Activated CD8-positive, alpha-beta T cell treated with anti-CD3 and anti-CD28 coated beads for 36 hours (primary cell): ENCODE results near the gene RPL36. TPM values are rescaled to one million over a fixed set of nuclear protein-coding genes. Genes with fewer than 3 reads are reported as not detected.

Experiments
- ATAC-seq: fragments of 200-7000 bp; cut with Tn5 transposase; one replicate; pipeline ENCODE4 v1.10.0; 2021; ENCODE audit warnings: mild to moderate bottlenecking, moderate library complexity
- CTCF ChIA-PET: fragments of 350-600 bp; sonication (Branson Sonifier 250); formaldehyde crosslinking; loops from one replicate; lab custom pipeline; 2021; ENCODE audit warnings: antibody characterized with exemption; lab: Charles Lee
- POLR2A ChIA-PET: fragments of 350-600 bp; sonication (Branson Sonifier 250); formaldehyde crosslinking; loops from one replicate; lab custom pipeline; 2021; ENCODE audit warnings: antibody characterized with exemption; lab: Charles Lee
- DNase-seq: peaks from one replicate; pipeline ENCODE4 v3.0.0-alpha.2; 2020
- H3K27ac Mint-ChIP-seq: one replicate; pipeline ENCODE4 v1.8.0; 2021; ENCODE audit warnings: mild to moderate bottlenecking, mixed read lengths
- H3K27me3 Mint-ChIP-seq: one replicate; pipeline ENCODE4 v1.8.0; 2021; ENCODE audit warnings: mixed read lengths
- H3K36me3 Mint-ChIP-seq: one replicate; pipeline ENCODE4 v1.8.0; 2021; ENCODE audit warnings: low read depth, mixed read lengths
- H3K4me1 Mint-ChIP-seq: one replicate; pipeline ENCODE4 v1.8.0; 2021; ENCODE audit warnings: low read depth, mixed read lengths
- H3K4me3 Mint-ChIP-seq: one replicate; pipeline ENCODE4 v1.8.0; 2021; ENCODE audit warnings: mild to moderate bottlenecking, moderate library complexity, mixed read lengths
- H3K9me3 Mint-ChIP-seq: one replicate; pipeline ENCODE4 v1.8.0; 2021; ENCODE audit warnings: mixed read lengths
- CTCF ChIP-seq: fragments of 200-600 bp; IDR thresholded peaks from one replicate; pipeline ENCODE4 v1.8.0; 2022; ENCODE audit warnings: antibody characterized with exemption, mild to moderate bottlenecking
- intact Hi-C: fragments of 100-400 bp; cut with micrococcal nuclease; formaldehyde crosslinking; loops from one replicate; pipeline ENCODE4 v1.10.0; 2022
- total RNA-seq, 2 experiments: library from RNA; stranded (reverse); gene quantifications; one replicate each; pipeline ENCODE4 v1.2.3, GENCODE V29; 2021

The RPL36 gene
- total RNA-seq, 2 experiments from 2014 or later = 1,711 to 1,715 TPM

GRCh38 chr19:5690955-5691821 is 1.1 kb downstream of the RPL36 start:
- Mint-ChIP-seq H3K4me1 (peaks cover 20% of the 10 kb centered on the region), H3K9me3 (no peaks in the 10 kb centered on the region), H3K27me3 (no peaks in the 10 kb centered on the region), H3K36me3 (peaks cover 43% of the 10 kb centered on the region), H3K27ac (peak overlapping the region; percentile 97), H3K4me3 (peak overlapping the region; percentile 99)
- POLR2A ChIA-PET = interaction anchor here (0.6 to 20.6 kb wide), 24 partner anchors 8 to 1980 kb away, joined by 3 to 516 read pairs (median 4); partner anchors contain the start of genes CATSPERD, DUS3L, HSD11B1L and KDM4B
- no peak for TF ChIP-seq CTCF
- DNase-seq (peak; percentile 88), ATAC-seq (peak; percentile 11)
- intact Hi-C loops = loop anchor here (10.0 kb wide), 1 partner anchor 104 kb away; the partner anchor contains the start of gene DUS3L
- CTCF ChIA-PET = interaction anchor here (0.7 to 1.6 kb wide), 3 partner anchors 27 to 113 kb away, joined by 3 to 4 read pairs (median 4); no protein-coding TSS in a partner anchor

- Mint-ChIP-seq H3K9me3 (no peaks in the 10 kb centered on the region), H3K27me3 (no peaks in the 10 kb centered on the region)
Observed at GRCh38 chr19:5691822-5692722, 2.0 kb downstream of the RPL36 start.

GRCh38 chr19:5692723-5693194 is 2.7 kb downstream of the RPL36 start:
- Mint-ChIP-seq H3K4me3 (peak overlapping the region; percentile 99), H3K27me3 (no peaks in the 10 kb centered on the region), H3K9me3 (no peaks in the 10 kb centered on the region), H3K4me1 (peaks cover 16% of the 10 kb centered on the region), H3K36me3 (peaks cover 52% of the 10 kb centered on the region), H3K27ac (peak overlapping the region; percentile 97)
- ChIA-PET CTCF (no interaction called here), POLR2A (interaction anchor here (1.5 to 20.6 kb wide), 2 partner anchors 20 to 88 kb away, joined by 4 to 516 read pairs; partner anchors contain the start of genes CATSPERD and LONP1)
- DNase-seq (peak; percentile 24), ATAC-seq (no peak)
- no peak for TF ChIP-seq CTCF
- intact Hi-C loops = loop anchor here (10.0 kb wide), 1 partner anchor 102 kb away; the partner anchor contains the start of gene DUS3L

More at GRCh38 chr19:5691822-5692722, 2.0 kb downstream of the RPL36 start:
- Mint-ChIP-seq H3K27ac (peak overlapping the region; percentile 97), H3K36me3 (peaks cover 49% of the 10 kb centered on the region), H3K4me1 (peaks cover 16% of the 10 kb centered on the region), H3K4me3 (peak overlapping the region; percentile 99)
- intact Hi-C loops = loop anchor here (10.0 kb wide), 1 partner anchor 103 kb away; the partner anchor contains the start of gene DUS3L
- DNase-seq = peak; percentile 53
- no peak for TF ChIP-seq CTCF
- CTCF ChIA-PET = interaction anchor here (1.6 kb wide), 1 partner anchor 26 kb away, joined by 4 read pairs; no protein-coding TSS in a partner anchor
- POLR2A ChIA-PET = interaction anchor here (0.6 to 20.6 kb wide), 16 partner anchors 8 to 1446 kb away, joined by 3 to 516 read pairs (median 6); partner anchors contain the start of genes CATSPERD, DUS3L, HSD11B1L and LONP1
- ATAC-seq = no peak

GRCh38 chr19:5693195-5694166 is 3.4 kb downstream of the RPL36 start:
- no peak for TF ChIP-seq CTCF
- intact Hi-C loops = loop anchor here (10.0 kb wide), 1 partner anchor 101 kb away; the partner anchor contains the start of gene DUS3L
- H3K27ac Mint-ChIP-seq = no peak overlapping the region
- DNase-seq (peak; percentile 44), ATAC-seq (no peak)
- ChIA-PET CTCF (no interaction called here), POLR2A (interaction anchor here (0.6 to 20.6 kb wide), 5 partner anchors 19 to 138 kb away, joined by 4 to 516 read pairs (median 4); partner anchors contain the start of genes CATSPERD, DUS3L and LONP1)
- no peaks in the 10 kb centered on the region for H3K27me3 Mint-ChIP-seq
- no peaks in the 10 kb centered on the region for H3K9me3 Mint-ChIP-seq
- H3K4me1 Mint-ChIP-seq = peaks cover 12% of the 10 kb centered on the region
- peaks cover 53% of the 10 kb centered on the region for H3K36me3 Mint-ChIP-seq
- H3K4me3 Mint-ChIP-seq = peak overlapping the region; percentile 99
